Neural progenitor cell (in vitro differentiated cells): ENCODE measurements around the gene KLK7. TPM values are rescaled to one million over a fixed set of nuclear protein-coding genes. Genes with fewer than 3 reads are reported as not detected.

Source experiments
- DNase-seq: peaks from one replicate; pipeline ENCODE4 v3.0.0-alpha.2; 2016; ENCODE audit warnings: low spot score
- H2AFZ ChIP-seq: fragments of 200-600 bp; sonication (generic); replicated peaks from 2 replicates; pipeline ENCODE4 v1.6.1; 2016; ENCODE audit warnings: antibody characterized with exemption
- H3F3A ChIP-seq: fragments of 200-600 bp; sonication (generic); 2 replicates; pipeline ENCODE4 v1.6.1; 2016; ENCODE audit warnings: antibody characterized with exemption, low read depth
- H3K27ac ChIP-seq: fragments of 200-600 bp; sonication (generic); 2 replicates; pipeline ENCODE4 v1.5.1; 2016; ENCODE audit warnings: mild to moderate bottlenecking
- H3K27me3 ChIP-seq: fragments of 200-600 bp; sonication (generic); 2 replicates; pipeline ENCODE4 v1.6.1; 2016; ENCODE audit warnings: mild to moderate bottlenecking, moderate library complexity
- H3K36me3 ChIP-seq: fragments of 200-600 bp; sonication (generic); 2 replicates; pipeline ENCODE4 v1.5.1; 2016
- H3K4me1 ChIP-seq: fragments of 200-600 bp; sonication (generic); 2 replicates; pipeline ENCODE4 v1.6.1; 2016; ENCODE audit warnings: mixed run types
- H3K4me2 ChIP-seq: fragments of 200-600 bp; sonication (generic); 2 replicates; pipeline ENCODE4 v1.6.1; 2016
- H3K4me3 ChIP-seq: fragments of 200-600 bp; sonication (generic); 2 replicates; pipeline ENCODE4 v1.5.1; 2016
- H3K79me2 ChIP-seq: fragments of 200-600 bp; sonication (generic); 2 replicates; pipeline ENCODE4 v1.6.1; 2016; ENCODE audit warnings: low read depth
- H3K9ac ChIP-seq: fragments of 200-600 bp; sonication (generic); 2 replicates; pipeline ENCODE4 v1.6.1; 2016
- H3K9me3 ChIP-seq: fragments of 200-600 bp; sonication (generic); 2 replicates; pipeline ENCODE4 v1.5.1; 2016; ENCODE audit warnings: low read depth
- H4K20me1 ChIP-seq: fragments of 200-600 bp; sonication (generic); 2 replicates; pipeline ENCODE4 v1.6.1; 2016; ENCODE audit warnings: low read depth
- H3K27ac Mint-ChIP-seq: 3 replicates; pipeline ENCODE4 v1.8.0; 2021; ENCODE audit warnings: mixed read lengths
- H3K27me3 Mint-ChIP-seq: 2 replicates; pipeline ENCODE4 v1.8.0; 2022; ENCODE audit warnings: low read depth, mild to moderate bottlenecking, inconsistent platforms, moderate library complexity, mixed read lengths; ENCODE audit not compliant: insufficient read depth
- H3K36me3 Mint-ChIP-seq: 3 replicates; pipeline ENCODE4 v1.8.0; 2021; ENCODE audit warnings: mixed read lengths
- H3K4me1 Mint-ChIP-seq: 3 replicates; pipeline ENCODE4 v1.8.0; 2021; ENCODE audit warnings: mixed read lengths
- H3K4me3 Mint-ChIP-seq: 3 replicates; pipeline ENCODE4 v1.8.0; 2021; ENCODE audit warnings: mild to moderate bottlenecking, moderate library complexity, mixed read lengths
- H3K9me3 Mint-ChIP-seq: 3 replicates; pipeline ENCODE4 v1.8.0; 2020; ENCODE audit warnings: mixed read lengths
- EZH2 ChIP-seq: fragments of 200-600 bp; sonication (generic); IDR thresholded peaks from 2 replicates; pipeline ENCODE4 v1.6.1; 2017; ENCODE audit warnings: antibody characterized with exemption, mild to moderate bottlenecking, moderate library complexity
- EZH2phosphoT487 ChIP-seq: fragments of 200-600 bp; sonication (generic); IDR thresholded peaks from 2 replicates; pipeline ENCODE4 v1.6.1; 2017; ENCODE audit warnings: antibody characterized with exemption
- total RNA-seq: library from RNA; depleted of rRNA; stranded (reverse); fragments of >200 nt; gene quantifications from 2 replicates; pipeline ENCODE4 v1.2.3, GENCODE V29; 2015; ENCODE audit warnings: low replicate concordance
- TF ChIP-seq, protein P1 (sequence below): fragments of 200-600 bp; sonication (generic); IDR thresholded peaks from 2 replicates; pipeline ENCODE4 v1.5.1; 2017; ENCODE audit warnings: antibody characterized with exemption, mild to moderate bottlenecking

Gene KLK7
- total RNA-seq, 1 donor from 2014 or later = 0.36 TPM

GRCh38 chr19:51030631-51031030 lies 46.9 kb upstream of the KLK7 start:
- H3K79me2 ChIP-seq = no peaks in the 10 kb centered on the region
- no peak overlapping the region for H3K9ac ChIP-seq
- no peak overlapping the region for H3K4me3 Mint-ChIP-seq
- no peaks in the 10 kb centered on the region for H3K9me3 ChIP-seq
- H2AFZ ChIP-seq = no peak overlapping the region
- H3K9me3 Mint-ChIP-seq = peaks cover 3% of the 10 kb centered on the region
- no peak overlapping the region for H3K27ac Mint-ChIP-seq
- H3K27me3 Mint-ChIP-seq = peaks cover 10% of the 10 kb centered on the region
- H3F3A ChIP-seq = no peaks in the 10 kb centered on the region
- H3K36me3 ChIP-seq = no peaks in the 10 kb centered on the region
- H3K4me1 Mint-ChIP-seq = peaks cover 3% of the 10 kb centered on the region
- TF ChIP-seq EZH2 (no peak), EZH2phosphoT487 (no peak)
- TF ChIP-seq, protein P1, sequence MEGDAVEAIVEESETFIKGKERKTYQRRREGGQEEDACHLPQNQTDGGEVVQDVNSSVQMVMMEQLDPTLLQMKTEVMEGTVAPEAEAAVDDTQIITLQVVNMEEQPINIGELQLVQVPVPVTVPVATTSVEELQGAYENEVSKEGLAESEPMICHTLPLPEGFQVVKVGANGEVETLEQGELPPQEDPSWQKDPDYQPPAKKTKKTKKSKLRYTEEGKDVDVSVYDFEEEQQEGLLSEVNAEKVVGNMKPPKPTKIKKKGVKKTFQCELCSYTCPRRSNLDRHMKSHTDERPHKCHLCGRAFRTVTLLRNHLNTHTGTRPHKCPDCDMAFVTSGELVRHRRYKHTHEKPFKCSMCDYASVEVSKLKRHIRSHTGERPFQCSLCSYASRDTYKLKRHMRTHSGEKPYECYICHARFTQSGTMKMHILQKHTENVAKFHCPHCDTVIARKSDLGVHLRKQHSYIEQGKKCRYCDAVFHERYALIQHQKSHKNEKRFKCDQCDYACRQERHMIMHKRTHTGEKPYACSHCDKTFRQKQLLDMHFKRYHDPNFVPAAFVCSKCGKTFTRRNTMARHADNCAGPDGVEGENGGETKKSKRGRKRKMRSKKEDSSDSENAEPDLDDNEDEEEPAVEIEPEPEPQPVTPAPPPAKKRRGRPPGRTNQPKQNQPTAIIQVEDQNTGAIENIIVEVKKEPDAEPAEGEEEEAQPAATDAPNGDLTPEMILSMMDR = no peak
- H3K4me1 ChIP-seq = peaks cover 14% of the 10 kb centered on the region
- H3K27me3 ChIP-seq = no peaks in the 10 kb centered on the region
- H3K4me2 ChIP-seq = no peak overlapping the region
- H3K36me3 Mint-ChIP-seq = no peaks in the 10 kb centered on the region
- H4K20me1 ChIP-seq = no peaks in the 10 kb centered on the region
- H3K4me3 ChIP-seq = no peak overlapping the region
- DNase-seq = no peak
- no peak overlapping the region for H3K27ac ChIP-seq

- H3K9me3 Mint-ChIP-seq = peaks cover 3% of the 10 kb centered on the region
- H3K36me3 ChIP-seq = no peaks in the 10 kb centered on the region
- peaks cover 22% of the 10 kb centered on the region for H3K4me1 ChIP-seq
- H3K4me3 Mint-ChIP-seq = no peak overlapping the region
- H3K9me3 ChIP-seq = no peaks in the 10 kb centered on the region
- peaks cover 3% of the 10 kb centered on the region for H3K4me1 Mint-ChIP-seq
- no peaks in the 10 kb centered on the region for H3K27me3 ChIP-seq
- no peak for DNase-seq
- TF ChIP-seq, protein P1 = no peak
- TF ChIP-seq EZH2 = no peak
- no peak for TF ChIP-seq EZH2phosphoT487
- no peaks in the 10 kb centered on the region for H3F3A ChIP-seq
- H3K27me3 Mint-ChIP-seq = peaks cover 14% of the 10 kb centered on the region
- H3K79me2 ChIP-seq = no peaks in the 10 kb centered on the region
- H3K27ac ChIP-seq = no peak overlapping the region
- H2AFZ ChIP-seq = no peak overlapping the region
- no peak overlapping the region for H3K4me2 ChIP-seq
- no peak overlapping the region for H3K4me3 ChIP-seq
- no peak overlapping the region for H3K27ac Mint-ChIP-seq
- no peaks in the 10 kb centered on the region for H4K20me1 ChIP-seq
- H3K9ac ChIP-seq = no peak overlapping the region
- H3K36me3 Mint-ChIP-seq = no peaks in the 10 kb centered on the region
Measured at GRCh38 chr19:51029718-51030117, 46.0 kb upstream of the KLK7 start.

GRCh38 chr19:51027873-51028272 lies 44.2 kb upstream of the KLK7 start:
- H3K4me3 Mint-ChIP-seq = no peak overlapping the region
- H3K4me3 ChIP-seq = no peak overlapping the region
- TF ChIP-seq EZH2 (no peak), EZH2phosphoT487 (no peak)
- TF ChIP-seq, protein P1 = no peak
- H2AFZ ChIP-seq = no peak overlapping the region
- H3K9me3 ChIP-seq = no peaks in the 10 kb centered on the region
- no peaks in the 10 kb centered on the region for H3K27me3 ChIP-seq
- peaks cover 16% of the 10 kb centered on the region for H3K27me3 Mint-ChIP-seq
- peaks cover 3% of the 10 kb centered on the region for H3K9me3 Mint-ChIP-seq
- H3K79me2 ChIP-seq = no peaks in the 10 kb centered on the region
- H3K36me3 Mint-ChIP-seq = no peaks in the 10 kb centered on the region
- DNase-seq = no peak
- H4K20me1 ChIP-seq = no peaks in the 10 kb centered on the region
- no peak overlapping the region for H3K27ac Mint-ChIP-seq
- peaks cover 3% of the 10 kb centered on the region for H3K4me1 Mint-ChIP-seq
- H3K4me1 ChIP-seq = peaks cover 22% of the 10 kb centered on the region
- H3K27ac ChIP-seq = no peak overlapping the region
- H3K36me3 ChIP-seq = no peaks in the 10 kb centered on the region
- H3K9ac ChIP-seq = no peak overlapping the region
- no peaks in the 10 kb centered on the region for H3F3A ChIP-seq
- H3K4me2 ChIP-seq = no peak overlapping the region
